GM18507 (cell line): ENCODE measurements around the gene AJM1.
"Not testable (repeated sequence)": the region's sequence is repeated elsewhere in the genome, so short reads cannot be mapped to it uniquely, and the experiment has no call there.

Experiments used
- DNase-seq: peaks from one replicate; pipeline ENCODE4 v3.0.0; 2011; ENCODE audit warnings: low read depth; ENCODE audit not compliant: insufficient read length; ENCODE audit errors: extremely low spot score
- FAIRE-seq: peaks from 2 replicates; lab custom pipeline; 2011; peaks lifted over from hg19 to GRCh38; lab: Jason Lieb, UNC

AJM1 gene

GRCh38 chr9:136829981-136830885 lies 12.0 kb upstream of the AJM1 start:
- FAIRE-seq (no peak), DNase-seq (no peak)

DNA sequence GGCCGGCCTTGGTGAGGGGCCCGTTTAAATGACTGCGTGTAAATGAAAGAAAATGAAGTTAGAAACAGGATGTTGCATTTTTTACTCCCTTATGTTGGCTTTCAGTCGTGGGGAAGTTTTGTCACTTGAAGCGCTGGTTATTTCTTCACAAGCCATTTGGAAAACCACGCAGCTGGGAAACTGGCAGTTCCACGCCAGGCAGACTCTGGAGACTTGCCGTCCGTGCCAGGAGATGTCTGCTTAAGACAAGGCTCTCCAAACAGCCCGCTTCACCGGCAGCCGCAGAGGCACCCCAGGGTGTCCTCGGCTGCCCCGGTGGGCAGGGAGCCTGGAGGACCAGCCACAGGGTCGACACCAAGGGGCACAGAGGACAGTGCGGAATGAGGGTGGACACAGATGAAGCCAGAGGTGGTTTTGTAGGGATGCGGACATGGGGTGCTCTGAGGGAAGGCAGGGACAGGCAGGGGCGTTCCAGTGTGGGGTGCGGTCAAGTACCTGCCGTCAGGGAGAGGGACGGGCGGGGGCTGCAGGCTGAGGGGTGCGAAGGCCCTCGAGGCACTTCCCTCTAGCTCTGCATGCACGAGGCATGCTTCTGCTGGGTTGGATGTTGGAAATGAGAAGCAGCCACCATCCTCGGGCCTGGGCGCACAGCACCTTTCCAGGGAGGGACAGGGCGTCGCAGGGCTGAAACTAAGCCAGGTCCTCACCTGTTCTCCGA lies 11.1 kb upstream of the AJM1 start:
- DNase-seq (no peak), FAIRE-seq (no peak)

DNA sequence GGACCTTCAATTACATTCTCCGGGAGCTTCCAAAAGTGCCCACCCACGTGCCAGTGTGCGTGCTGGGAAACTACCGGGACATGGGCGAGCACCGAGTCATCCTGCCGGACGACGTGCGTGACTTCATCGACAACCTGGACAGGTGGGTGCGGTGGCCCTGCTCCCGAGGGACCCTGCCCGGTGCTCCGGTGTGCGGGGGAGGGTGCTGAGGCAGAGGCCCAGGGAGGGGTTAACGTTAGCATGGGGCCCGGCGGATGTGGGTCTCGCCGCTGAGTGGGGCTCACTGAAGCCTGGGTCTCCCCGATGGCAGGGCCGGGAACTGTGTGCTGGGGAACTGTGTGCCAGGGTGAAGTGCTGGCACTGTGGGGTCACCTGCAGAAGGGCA lies 10.6 kb upstream of the AJM1 start:
- no peak for FAIRE-seq
- no peak for DNase-seq

DNA sequence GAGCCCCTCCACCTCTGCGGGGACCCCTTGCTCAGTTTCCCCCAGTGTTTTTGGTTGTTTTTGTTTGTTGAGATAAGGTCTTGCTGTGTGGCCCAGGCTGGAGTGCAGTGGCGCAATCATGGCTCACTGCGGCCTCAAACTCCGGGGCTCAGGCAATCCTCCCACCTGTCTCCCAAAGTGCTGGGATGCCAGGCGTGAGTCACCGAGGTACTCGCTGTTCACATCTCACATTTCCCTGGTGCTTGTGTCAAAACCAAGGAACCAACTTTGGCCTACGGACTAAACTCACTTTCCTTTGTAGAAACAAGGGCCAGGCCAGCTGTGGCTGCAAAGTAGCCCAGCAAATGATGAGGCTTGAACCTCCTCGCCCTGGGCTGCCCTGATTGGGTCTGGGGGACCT lies 9.7 kb upstream of the AJM1 start:
- DNase-seq, result no peak
- no peak for FAIRE-seq

- DNase-seq, FAIRE-seq: not testable (repeated sequence)
These were observed 8.8 kb upstream of the AJM1 start for GRCh38 chr9:136833381-136834048.

- no peak for FAIRE-seq
- DNase-seq, result no peak
These were observed 6.9 kb upstream of the AJM1 start for GRCh38 chr9:136835162-136835931.

- no peak for DNase-seq
- FAIRE-seq, result no peak
These were observed 6.1 kb upstream of the AJM1 start for GRCh38 chr9:136835932-136836904.

DNA sequence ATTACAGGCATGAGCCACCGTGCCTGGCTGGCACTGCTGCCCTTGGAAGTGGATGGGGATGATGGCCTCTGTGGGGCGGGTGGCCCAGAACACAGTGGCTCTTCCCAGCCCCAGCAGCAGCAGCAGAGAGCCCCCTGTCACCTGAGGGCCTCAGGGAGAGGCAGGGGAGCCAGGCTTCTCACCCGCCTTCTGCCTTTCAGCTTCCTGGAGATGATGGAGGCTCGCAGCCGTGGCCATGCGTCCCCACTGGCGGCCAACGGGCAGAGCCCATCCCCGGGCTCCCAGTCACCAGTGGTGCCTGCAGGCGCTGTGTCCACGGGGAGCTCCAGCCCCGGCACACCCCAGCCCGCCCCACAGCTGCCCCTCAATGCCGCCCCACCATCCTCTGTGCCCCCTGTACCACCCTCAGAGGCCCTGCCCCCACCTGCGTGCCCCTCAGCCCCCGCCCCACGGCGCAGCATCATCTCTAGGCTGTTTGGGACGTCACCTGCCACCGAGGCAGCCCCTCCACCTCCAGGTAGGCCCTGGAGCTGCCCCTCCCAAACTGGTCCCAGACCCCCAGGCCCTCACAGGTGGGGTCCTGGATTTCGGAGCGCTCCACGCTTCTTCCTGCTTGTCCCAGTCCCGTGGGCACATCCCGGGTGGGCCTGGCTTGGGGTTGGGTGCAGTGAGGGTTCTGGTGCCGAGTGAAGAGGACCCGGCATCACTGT lies 5.0 kb upstream of the AJM1 start:
- DNase-seq, result no peak
- no peak for FAIRE-seq

DNA sequence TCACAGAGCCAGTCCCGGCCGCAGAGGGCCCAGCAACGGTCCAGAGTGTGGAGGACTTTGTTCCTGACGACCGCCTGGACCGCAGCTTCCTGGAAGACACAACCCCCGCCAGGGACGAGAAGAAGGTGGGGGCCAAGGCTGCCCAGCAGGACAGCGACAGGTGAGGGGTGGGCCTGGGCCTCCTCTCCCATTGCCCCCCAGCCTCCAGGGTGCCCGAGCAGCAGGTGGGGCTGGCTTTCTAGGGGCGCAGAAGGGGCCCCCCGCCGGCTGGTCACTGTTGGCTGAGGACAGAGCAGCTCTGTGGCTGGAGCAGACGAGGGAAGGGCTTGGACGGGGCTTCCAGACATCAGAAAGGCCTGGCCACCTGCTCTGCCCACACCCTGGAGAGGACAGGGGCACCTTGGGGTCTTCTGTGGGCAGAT lies 4.4 kb upstream of the AJM1 start:
- FAIRE-seq, DNase-seq: not testable (repeated sequence)

GRCh38 chr9:136838314-136839228 lies 3.7 kb upstream of the AJM1 start:
- FAIRE-seq (no peak), DNase-seq (no peak)

DNA sequence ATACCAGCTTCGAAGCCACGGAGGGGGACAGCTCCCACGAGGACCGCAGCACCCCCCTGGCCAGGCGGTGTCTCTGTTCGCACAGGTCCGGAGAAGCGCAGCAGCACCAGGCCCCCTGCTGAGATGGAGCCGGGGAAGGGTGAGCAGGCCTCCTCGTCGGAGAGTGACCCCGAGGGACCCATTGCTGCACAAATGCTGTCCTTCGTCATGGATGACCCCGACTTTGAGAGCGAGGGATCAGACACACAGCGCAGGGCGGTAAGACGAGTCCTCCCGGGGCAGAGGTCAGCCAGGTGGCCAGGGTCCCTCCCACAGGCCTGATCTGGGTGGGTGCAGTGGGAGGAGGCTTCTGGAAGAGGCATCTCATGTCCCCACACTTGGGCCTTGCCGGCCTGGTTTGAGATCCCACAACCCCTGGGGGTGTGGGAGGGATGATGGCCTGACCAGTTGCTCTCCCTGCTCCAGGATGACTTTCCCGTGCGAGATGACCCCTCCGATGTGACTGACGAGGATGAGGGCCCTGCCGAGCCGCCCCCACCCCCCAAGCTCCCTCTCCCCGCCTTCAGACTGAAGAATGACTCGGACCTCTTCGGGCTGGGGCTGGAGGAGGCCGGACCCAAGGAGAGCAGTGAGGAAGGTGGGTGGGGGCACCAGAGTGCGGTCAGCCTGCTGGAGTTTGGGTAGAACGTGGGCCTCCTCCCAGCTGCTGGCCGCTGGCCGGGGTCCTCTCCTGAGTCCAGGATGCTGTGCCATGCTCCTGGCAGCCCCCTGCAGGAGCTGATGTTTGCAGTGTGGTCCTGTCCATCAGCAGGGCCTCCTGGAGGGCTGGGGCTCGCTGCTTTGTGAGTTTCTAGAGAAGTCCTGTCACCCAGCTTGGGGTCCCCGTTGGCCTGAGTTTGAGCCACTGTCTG lies 2.8 kb upstream of the AJM1 start:
- FAIRE-seq (no peak), DNase-seq (no peak)

- FAIRE-seq, result no peak
- DNase-seq, result no peak
These were observed 2.0 kb upstream of the AJM1 start for GRCh38 chr9:136840140-136840876.

- no peak for FAIRE-seq
- no peak for DNase-seq
These were observed 1.2 kb upstream of the AJM1 start for GRCh38 chr9:136840877-136841645.

DNA sequence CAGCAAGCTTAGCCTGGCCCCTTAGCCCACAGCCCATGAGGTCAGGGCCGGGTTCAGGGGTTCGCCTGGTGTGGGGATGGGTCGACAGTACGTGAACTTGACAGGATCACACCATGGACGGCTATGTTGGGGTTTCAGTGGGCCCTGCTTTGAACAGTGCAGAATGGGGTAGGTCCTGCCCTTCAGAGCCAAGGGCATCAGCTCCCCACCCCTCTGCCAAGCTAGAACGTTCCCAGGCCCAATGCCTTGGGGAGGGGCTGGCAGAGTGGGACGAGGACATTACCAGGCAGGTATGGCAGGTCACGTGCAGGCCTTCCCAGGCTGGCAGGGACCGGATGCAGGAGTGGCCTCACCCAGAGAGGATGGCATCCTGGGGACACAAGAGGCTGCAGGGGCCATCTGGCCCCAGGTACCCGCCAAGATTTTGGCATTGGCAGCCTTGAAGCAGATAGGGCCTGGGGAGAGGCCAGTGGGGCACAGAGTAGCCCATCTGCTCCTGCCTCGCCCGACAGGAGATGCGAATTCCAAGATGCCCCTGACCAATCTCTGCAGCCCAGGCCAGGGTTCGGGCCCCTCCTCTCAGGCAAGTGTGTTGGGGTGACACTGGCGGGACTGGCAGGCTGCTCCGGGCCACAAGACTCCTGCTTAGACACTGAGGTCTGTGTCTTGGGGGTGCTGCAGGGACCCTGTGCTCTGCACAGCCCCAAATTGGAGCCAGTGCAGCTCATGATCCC lies 465 bp upstream of the AJM1 start:
- FAIRE-seq, result not testable (repeated sequence)

More for the DNA sequence above, 465 bp upstream of the AJM1 start:
- not testable (repeated sequence) for DNase-seq
